ENCODE data around the gene CTSW. TPM values are rescaled to one million over a fixed set of nuclear protein-coding genes. Genes with fewer than 3 reads are reported as not detected.
A peak's percentile ranks its signal among the peaks of the same experiment; 100 is the strongest.

Gene CTSW
- total and polyA plus RNA-seq, 2 of the 4 experiments (the other 2 are of a cell fraction): 0.07 to 0.18 TPM

GRCh38 chr11:65852508-65853245 lies 27.0 kb upstream of the CTSW start:
- peak overlapping the region; percentile 70 for H2AK9ac ChIP-seq (replicated peaks; ENCODE audit: low read depth, low read length, poor library complexity)
- no peak overlapping the region for H3K14ac ChIP-seq (replicated peaks; ENCODE audit: low read depth, low read length)
- no peak overlapping the region for H3K4ac ChIP-seq (ENCODE audit: low read depth, low read length)
- in situ Hi-C loops (cut with MboI; ENCODE audit: low sequenced_read_pairs) (no loop called here), dilution Hi-C loops (cut with HindIII; ENCODE audit: low sequenced_read_pairs, unreplicated experiment) (no loop called here), intact Hi-C loops (cut with micrococcal nuclease) (no loop called here)
- TF ChIP-seq RCOR1 (IDR thresholded peaks at IDR 0.05; ENCODE audit: insufficient replicate concordance, low read length) (no peak), SMC3 (IDR thresholded peaks at IDR 0.05; ENCODE audit: low read depth, low read length) (no peak), NFE2L2 (IDR thresholded peaks at IDR 0.05; ENCODE audit: low read depth, low read length) (no peak), RAD21 (IDR thresholded peaks at IDR 0.05; ENCODE audit: low read length) (no peak), CEBPB (IDR thresholded peaks at IDR 0.05; ENCODE audit: low read depth, low read length) (no peak), MAFK (IDR thresholded peaks at IDR 0.05; ENCODE audit: low read depth, low read length) (no peak), POLR2A (IDR thresholded peaks at IDR 0.05; ENCODE audit: low read depth, low read length) (no peak; the same call in 1 of the 2 replicates), MAZ (IDR thresholded peaks at IDR 0.05; ENCODE audit: borderline replicate concordance, low read depth, low read length) (no peak), CTCF (conservative IDR thresholded peaks at IDR 0.05; ENCODE audit: low read depth, low read length) (no peak), FOS (IDR thresholded peaks at IDR 0.05; ENCODE audit: low read depth, low read length) (no peak), ELK1 (IDR thresholded peaks at IDR 0.05; ENCODE audit: borderline replicate concordance, low read depth, low read length) (no peak)
- POLR2A ChIA-PET (ENCODE audit: unreplicated experiment): interaction anchor here (1.0 kb wide), 1 partner anchor 140 kb away, joined by 4 read pairs; no protein-coding TSS in a partner anchor
- no peak overlapping the region for H2BK15ac ChIP-seq (ENCODE audit: low read depth, low read length)
- H2BK5ac ChIP-seq (ENCODE audit: low read depth, low read length, poor library complexity, severe bottlenecking): no peak overlapping the region
- H3K9me3 ChIP-seq (ENCODE audit: control insufficient read depth, insufficient read depth, low read length): no peaks in the 10 kb centered on the region
- H2BK120ac ChIP-seq (ENCODE audit: low read depth, low read length): no peak overlapping the region
- H3K27me3 ChIP-seq (ENCODE audit: control insufficient read depth, insufficient read depth, low read length): no peaks in the 10 kb centered on the region
- H3K4me2 ChIP-seq (ENCODE audit: low read depth, low read length): no peak overlapping the region
- no peak overlapping the region for H3K56ac ChIP-seq (ENCODE audit: extremely low read depth, insufficient read depth, low read length)
- no peak overlapping the region for H2BK20ac ChIP-seq (ENCODE audit: low read depth, low read length)
- peaks cover 29% of the 10 kb centered on the region for H3K9me1 ChIP-seq (ENCODE audit: insufficient read depth, low read length)
- ATAC-seq (ENCODE audit: low read depth): no peak
- H3K23ac ChIP-seq (ENCODE audit: low read depth, low read length): no peak overlapping the region
- H3K79me1 ChIP-seq (ENCODE audit: low read depth in 1 of 2, low read length in 2 of 2): peaks cover 20 to 60% of the 10 kb centered on the region in 2 experiments
- no peak overlapping the region for H3K9ac ChIP-seq (ENCODE audit: low read depth, low read length)
- H3K27ac ChIP-seq (ENCODE audit: insufficient read depth, low read length): no peak overlapping the region
- H2AFZ ChIP-seq (replicated peaks; ENCODE audit: low read length, poor library complexity): no peak overlapping the region
- no peak overlapping the region for H4K8ac ChIP-seq (ENCODE audit: low read depth in 2 of 2, low read length in 2 of 2)
- no peak overlapping the region for H2AK5ac ChIP-seq (ENCODE audit: low read depth, low read length)
- H3K36me3 ChIP-seq (ENCODE audit: control insufficient read depth, insufficient read depth, low read length): peaks cover 59% of the 10 kb centered on the region
- WGBS, 2 experiments (ENCODE audit: extremely low coverage in 2 of 2, insufficient read length in 1 of 2): 96% methylated on average over 14 of the region's 33 CpGs; no CpG with 5 or more reads in 1 of the 2 experiments
- CTCF ChIA-PET: no interaction called here
- H4K5ac ChIP-seq (ENCODE audit: low read depth, low read length): no peak overlapping the region
- DNase-seq: no peak
- H4K20me1 ChIP-seq (ENCODE audit: insufficient read depth, low read length): peaks cover 76% of the 10 kb centered on the region
- no peak overlapping the region for H3K4me3 ChIP-seq (ENCODE audit: insufficient read depth, low read depth, low read length)
- no TSS peak for BruUV-seq (replicated peaks)
- H3K18ac ChIP-seq (ENCODE audit: low read depth, low read length): no peak overlapping the region
- peaks cover 4% of the 10 kb centered on the region for H3K4me1 ChIP-seq (ENCODE audit: control insufficient read depth, insufficient read depth, low read length)
- no peak overlapping the region for H4K91ac ChIP-seq (ENCODE audit: insufficient read depth, low read depth, low read length)

All from IMR-90 (cell line).